ENCODE data around the gene SNORC.
"Not testable (repeated sequence)": the region's sequence is repeated elsewhere in the genome, so short reads cannot be mapped to it uniquely, and the experiment has no call there.

The SNORC gene

DNA sequence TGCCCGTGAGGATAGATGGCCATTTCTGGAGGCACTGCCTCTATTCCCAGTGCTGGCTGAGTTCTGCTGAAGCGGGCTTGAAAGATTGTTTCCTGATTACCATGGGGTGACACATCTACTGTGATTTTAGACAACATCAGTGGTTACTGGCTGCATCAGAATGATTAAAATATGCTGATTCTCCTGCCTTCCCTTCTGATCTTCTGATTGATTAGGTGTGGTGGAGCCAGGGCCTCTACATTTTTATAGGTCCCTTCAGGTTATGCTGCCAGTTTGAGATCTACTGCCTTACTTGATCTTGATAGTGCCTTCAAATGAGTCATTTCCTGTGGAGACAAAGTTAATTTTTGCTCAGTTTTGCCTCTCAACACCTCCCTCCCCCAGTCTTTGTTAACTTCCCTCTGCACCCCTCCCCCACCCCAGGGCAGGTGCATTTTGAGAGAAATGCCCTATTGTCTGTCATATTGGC, 31.6 kb upstream of the SNORC start:
- no peak overlapping the region for H3K4me3 ChIP-seq (ENCODE audit: low read depth, low read length)
- no peak for TF ChIP-seq POLR2A (IDR thresholded peaks at IDR 0.05; ENCODE audit: extremely low read depth, insufficient read length)
- TF ChIP-seq, protein P1, sequence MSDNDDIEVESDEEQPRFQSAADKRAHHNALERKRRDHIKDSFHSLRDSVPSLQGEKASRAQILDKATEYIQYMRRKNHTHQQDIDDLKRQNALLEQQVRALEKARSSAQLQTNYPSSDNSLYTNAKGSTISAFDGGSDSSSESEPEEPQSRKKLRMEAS (IDR thresholded peaks at IDR 0.05; ENCODE audit: low read depth, low read length) = no peak
- no peak; the same call in 1 of the 2 replicates for TF ChIP-seq MYC (IDR thresholded peaks at IDR 0.05; ENCODE audit: low read depth, low read length)
- DNase-seq (ENCODE audit: low read depth) = peak; percentile 90

DNA sequence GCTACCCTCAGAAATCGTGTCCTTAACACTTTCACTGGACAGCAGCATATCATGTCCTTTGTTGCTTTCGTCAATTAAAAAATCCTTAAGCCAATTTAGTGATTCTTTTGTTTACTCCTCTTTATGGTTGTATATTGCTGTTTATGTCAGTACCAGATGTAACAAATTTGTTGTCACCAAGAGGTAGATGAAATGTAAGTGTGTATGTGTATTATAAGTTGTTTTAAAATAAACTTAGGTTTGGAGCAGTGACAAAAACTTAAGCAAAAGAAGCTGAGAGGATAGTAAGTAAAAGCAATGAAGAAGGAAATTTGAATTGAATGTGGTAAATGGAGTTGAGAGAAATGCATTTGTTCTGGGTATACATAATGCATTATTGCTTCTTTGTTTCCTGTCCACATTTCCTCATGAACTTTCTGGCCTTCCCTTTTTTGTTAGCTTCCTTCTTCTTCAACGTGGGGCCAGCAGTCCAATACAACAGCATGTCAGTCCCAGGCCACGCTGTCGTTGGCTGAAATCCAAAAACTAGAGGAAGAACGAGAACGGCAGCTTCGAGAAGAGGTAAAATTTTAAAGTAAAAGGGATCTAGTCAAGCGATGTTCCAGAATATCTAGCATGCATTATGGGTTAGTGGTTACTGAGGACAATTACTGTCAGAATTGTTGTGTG, 30.5 kb upstream of the SNORC start:
- H3K4me3 ChIP-seq (ENCODE audit: low read depth, low read length) = peak overlapping the region; percentile 30
- TF ChIP-seq, protein P2, sequence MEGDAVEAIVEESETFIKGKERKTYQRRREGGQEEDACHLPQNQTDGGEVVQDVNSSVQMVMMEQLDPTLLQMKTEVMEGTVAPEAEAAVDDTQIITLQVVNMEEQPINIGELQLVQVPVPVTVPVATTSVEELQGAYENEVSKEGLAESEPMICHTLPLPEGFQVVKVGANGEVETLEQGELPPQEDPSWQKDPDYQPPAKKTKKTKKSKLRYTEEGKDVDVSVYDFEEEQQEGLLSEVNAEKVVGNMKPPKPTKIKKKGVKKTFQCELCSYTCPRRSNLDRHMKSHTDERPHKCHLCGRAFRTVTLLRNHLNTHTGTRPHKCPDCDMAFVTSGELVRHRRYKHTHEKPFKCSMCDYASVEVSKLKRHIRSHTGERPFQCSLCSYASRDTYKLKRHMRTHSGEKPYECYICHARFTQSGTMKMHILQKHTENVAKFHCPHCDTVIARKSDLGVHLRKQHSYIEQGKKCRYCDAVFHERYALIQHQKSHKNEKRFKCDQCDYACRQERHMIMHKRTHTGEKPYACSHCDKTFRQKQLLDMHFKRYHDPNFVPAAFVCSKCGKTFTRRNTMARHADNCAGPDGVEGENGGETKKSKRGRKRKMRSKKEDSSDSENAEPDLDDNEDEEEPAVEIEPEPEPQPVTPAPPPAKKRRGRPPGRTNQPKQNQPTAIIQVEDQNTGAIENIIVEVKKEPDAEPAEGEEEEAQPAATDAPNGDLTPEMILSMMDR (IDR thresholded peaks at IDR 0.05; ENCODE audit: low read depth, low read length) = no peak
- TF ChIP-seq MYC (IDR thresholded peaks at IDR 0.05; ENCODE audit: low read depth, low read length) (no peak), POLR2A (IDR thresholded peaks at IDR 0.05; ENCODE audit: extremely low read depth, insufficient read length) (no peak)
- TF ChIP-seq, protein P1 (IDR thresholded peaks at IDR 0.05; ENCODE audit: low read depth, low read length) = peak; percentile 79
- peak; percentile 85 for DNase-seq (ENCODE audit: low read depth)

DNA sequence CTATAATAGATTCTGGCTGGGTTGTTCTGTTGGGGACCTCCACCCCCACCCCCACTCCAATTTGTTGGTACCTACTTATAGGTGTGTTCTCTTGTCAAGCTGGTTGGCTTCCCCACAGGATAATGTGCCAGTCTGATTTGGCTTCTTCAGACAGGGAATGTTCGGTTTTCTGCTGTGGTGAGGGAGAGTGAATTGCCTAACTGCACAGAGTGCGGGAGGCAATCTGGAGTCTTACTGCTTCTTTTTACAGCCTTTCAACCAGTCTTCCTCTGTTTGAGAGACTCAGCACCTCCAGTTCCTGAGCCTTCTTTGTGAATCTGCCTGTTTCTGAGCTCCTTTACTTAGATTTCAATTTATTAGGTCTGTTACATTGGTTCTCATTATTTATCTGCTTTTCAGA, 27.4 kb upstream of the SNORC start:
- H3K4me3 ChIP-seq (ENCODE audit: low read depth, low read length) = no peak overlapping the region
- no peak for TF ChIP-seq POLR2A (IDR thresholded peaks at IDR 0.05; ENCODE audit: extremely low read depth, insufficient read length)
- TF ChIP-seq, protein P2 (IDR thresholded peaks at IDR 0.05; ENCODE audit: low read depth, low read length) = no peak
- no peak for TF ChIP-seq MYC (IDR thresholded peaks at IDR 0.05; ENCODE audit: low read depth, low read length)
- TF ChIP-seq, protein P1 (IDR thresholded peaks at IDR 0.05; ENCODE audit: low read depth, low read length) = no peak
- peak; percentile 68 for DNase-seq (ENCODE audit: low read depth)

DNA sequence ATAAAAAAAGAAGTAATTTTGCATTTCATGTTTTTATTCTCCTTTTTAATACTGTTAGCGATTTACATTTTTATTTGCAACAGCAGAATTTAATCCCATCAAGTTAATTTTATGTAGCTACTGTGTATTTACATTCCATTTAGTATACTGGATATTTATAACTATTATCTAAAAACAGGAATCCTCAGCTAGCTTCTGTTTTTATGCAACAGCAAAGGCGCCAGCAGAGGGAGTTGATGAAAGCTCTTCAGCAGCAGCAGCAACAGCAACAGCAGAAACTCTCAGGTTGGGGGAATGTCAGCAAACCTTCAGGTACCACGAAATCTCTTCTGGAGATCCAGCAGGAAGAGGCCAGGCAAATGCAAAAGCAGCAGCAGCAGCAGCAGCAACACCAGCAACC, 26.2 kb upstream of the SNORC start:
- DNase-seq (ENCODE audit: low read depth) = peak; percentile 24
- no peak overlapping the region for H3K4me3 ChIP-seq (ENCODE audit: low read depth, low read length)
- no peak for TF ChIP-seq POLR2A (IDR thresholded peaks at IDR 0.05; ENCODE audit: extremely low read depth, insufficient read length)
- TF ChIP-seq, protein P1 (IDR thresholded peaks at IDR 0.05; ENCODE audit: low read depth, low read length) = no peak
- TF ChIP-seq MYC (IDR thresholded peaks at IDR 0.05; ENCODE audit: low read depth, low read length) = no peak
- TF ChIP-seq, protein P2 (IDR thresholded peaks at IDR 0.05; ENCODE audit: low read depth, low read length) = no peak

DNA sequence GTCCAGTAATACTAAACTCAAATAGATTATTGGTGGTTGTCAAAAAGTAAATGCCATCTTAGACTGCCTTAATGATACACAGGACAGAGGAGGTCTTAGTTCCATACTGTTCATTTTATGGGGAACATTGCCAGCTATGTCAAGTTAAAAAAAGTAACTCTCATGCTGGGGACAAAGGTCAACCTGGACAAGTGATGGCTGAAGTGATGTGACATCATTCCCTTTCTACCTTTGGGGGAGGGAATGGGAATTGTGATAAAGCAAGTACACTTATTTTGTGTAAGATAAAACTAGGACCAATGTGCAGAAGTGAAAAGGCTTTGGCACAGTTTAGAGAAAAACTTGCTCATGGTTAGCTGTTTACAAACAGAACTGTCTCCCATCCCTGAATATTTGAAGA, 24.0 kb upstream of the SNORC start:
- no peak for DNase-seq (ENCODE audit: low read depth)
- TF ChIP-seq, protein P2 (IDR thresholded peaks at IDR 0.05; ENCODE audit: low read depth, low read length) = no peak
- TF ChIP-seq, protein P1 (IDR thresholded peaks at IDR 0.05; ENCODE audit: low read depth, low read length) = no peak
- TF ChIP-seq MYC (IDR thresholded peaks at IDR 0.05; ENCODE audit: low read depth, low read length) (no peak), POLR2A (IDR thresholded peaks at IDR 0.05; ENCODE audit: extremely low read depth, insufficient read length) (no peak)

DNA sequence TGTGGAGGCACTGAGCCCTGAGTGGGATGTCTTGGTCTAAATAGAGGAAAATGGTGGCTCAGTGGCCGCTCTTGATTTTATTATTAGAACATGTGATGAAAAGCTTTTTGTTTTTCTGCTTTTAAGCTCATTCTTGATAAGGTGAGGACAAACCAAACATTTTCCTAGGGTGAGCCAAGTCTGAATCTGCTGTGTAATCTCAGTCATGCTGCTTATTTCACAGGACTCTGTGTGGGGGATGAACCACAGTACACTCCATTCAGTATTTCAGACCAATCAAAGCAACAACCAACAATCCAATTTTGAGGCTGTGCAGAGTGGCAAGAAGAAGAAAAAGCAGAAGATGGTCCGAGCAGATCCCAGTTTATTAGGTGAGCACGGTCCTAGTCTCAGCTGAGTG, 20.0 kb upstream of the SNORC start:
- TF ChIP-seq MYC (IDR thresholded peaks at IDR 0.05; ENCODE audit: low read depth, low read length) (no peak), POLR2A (IDR thresholded peaks at IDR 0.05; ENCODE audit: extremely low read depth, insufficient read length) (no peak)
- TF ChIP-seq, protein P2 (IDR thresholded peaks at IDR 0.05; ENCODE audit: low read depth, low read length) = no peak
- TF ChIP-seq, protein P1 (IDR thresholded peaks at IDR 0.05; ENCODE audit: low read depth, low read length) = no peak
- no peak overlapping the region for H3K4me3 ChIP-seq (ENCODE audit: low read depth, low read length)
- no peak for DNase-seq (ENCODE audit: low read depth)

More for the DNA sequence above, 24.0 kb upstream of the SNORC start:
- no peak overlapping the region for H3K4me3 ChIP-seq (ENCODE audit: low read depth, low read length)

DNA sequence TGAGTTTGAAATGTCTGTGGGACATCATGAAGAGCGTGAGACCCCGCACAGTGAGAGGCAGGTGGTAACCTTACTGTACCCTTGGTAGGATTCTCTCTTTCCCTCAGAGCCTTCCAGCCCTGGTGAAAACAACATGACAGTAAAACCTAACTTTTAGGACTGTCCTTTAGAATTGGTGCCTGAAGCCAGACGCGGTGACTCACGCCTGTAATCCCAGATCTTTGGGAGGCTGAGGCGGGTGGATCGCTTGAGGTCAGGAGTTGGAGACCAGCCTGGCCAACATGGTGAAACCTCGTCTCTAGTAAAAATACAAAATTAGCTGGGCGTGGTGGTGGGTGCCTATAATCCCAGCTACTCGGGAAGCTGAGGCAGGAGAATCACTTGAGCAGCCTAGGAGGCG, 18.0 kb upstream of the SNORC start:
- not testable (repeated sequence) for H3K4me3 ChIP-seq (ENCODE audit: low read depth, low read length); DNase-seq (ENCODE audit: low read depth)
